ENCODE results near the gene PARP2. TPM values are rescaled to one million over a fixed set of nuclear protein-coding genes. Genes with fewer than 3 reads are reported as not detected.

The PARP2 gene
- total and polyA plus RNA-seq, 9 of the 15 experiments (the other 6 are each of a cell fraction or from before 2014, with no cell fraction given): 19.7 to 50.5 (median 29.9) TPM

- TF ChIP-seq PRDM10 (IDR thresholded peaks at IDR 0.05; ENCODE audit: partially characterized antibody): no peak
- TF ChIP-seq ZNF280A (IDR thresholded peaks at IDR 0.05; ENCODE audit: low read depth, partially characterized antibody): no peak
- TF ChIP-seq KLF16 (IDR thresholded peaks at IDR 0.05): no peak
- TF ChIP-seq USF1 (CRISPR knock-in tag; IDR thresholded peaks at IDR 0.05): no peak
- no peak for TF ChIP-seq ZMIZ1 (IDR thresholded peaks at IDR 0.05; ENCODE audit: low read depth in 2 of 2, low read length in 2 of 2)
- no peak for TF ChIP-seq IRF1 (CRISPR knock-in tag; IDR thresholded peaks at IDR 0.05; ENCODE audit: borderline replicate concordance)
- TF ChIP-seq BACH1 (tag; IDR thresholded peaks at IDR 0.05): no peak
- no peak for TF ChIP-seq POLR2AphosphoS2 (IDR thresholded peaks at IDR 0.05; ENCODE audit: low read length)
- no peak for TF ChIP-seq ZNF282 (CRISPR knock-in tag; IDR thresholded peaks at IDR 0.05)
- peak; percentile 21; the same call in 1 of the 2 replicates for TF ChIP-seq ARID1B (IDR thresholded peaks at IDR 0.05)
- no peak for TF ChIP-seq NCOR1 (IDR thresholded peaks at IDR 0.05)
- no peak for TF ChIP-seq ATF1 (CRISPR knock-in tag; IDR thresholded peaks at IDR 0.05)
- TF ChIP-seq ATF1 (tag; IDR thresholded peaks at IDR 0.05): peak; percentile 41; the same call in 1 of the 2 replicates
- TF ChIP-seq ZNF316 (IDR thresholded peaks at IDR 0.05): no peak
- TF ChIP-seq TEAD1 (CRISPR knock-in tag; IDR thresholded peaks at IDR 0.05): no peak
- TF ChIP-seq ZNF77 (CRISPR knock-in tag; IDR thresholded peaks at IDR 0.05): no peak
- TF ChIP-seq CC2D1A (IDR thresholded peaks at IDR 0.05): peak; percentile 93
Measured at GRCh38 chr14:20305265-20306078, 38.0 kb upstream of the PARP2 start, which contains the start of gene TTC5 (continued).

Data from K562 (cell line).